Neutrophil (primary cell): Measurements from ENCODE around the gene FBXL20.

Source experiments
- H3K27ac ChIP-seq: fragments of 200-600 bp; sonication (generic); 2 replicates; pipeline ENCODE4 v1.5.1; 2016; ENCODE audit warnings: mild to moderate bottlenecking, moderate library complexity
- H3K27me3 ChIP-seq: fragments of 200-600 bp; sonication (generic); 2 replicates; pipeline ENCODE4 v1.6.0; 2016; ENCODE audit warnings: mild to moderate bottlenecking
- H3K36me3 ChIP-seq: fragments of 200-600 bp; sonication (generic); 2 replicates; pipeline ENCODE4 v1.5.1; 2017
- H3K4me1 ChIP-seq, 2 experiments: fragments of 200-600 bp in 1 of 2; sonication (generic) in 1 of 2; 1 replicate in 1 of 2; 2 replicates in 1 of 2; pipeline versions ENCODE4 v1.5.1 to v1.6.1; 2013 to 2016; ENCODE audit warnings: low read depth in 1 of 2, low read length in 1 of 2, mild to moderate bottlenecking in 1 of 2, moderate library complexity in 1 of 2; ENCODE audit not compliant: control insufficient read depth in 1 of 2, insufficient read depth in 1 of 2
- H3K4me3 ChIP-seq, 2 experiments: fragments of 200-600 bp in 1 of 2; sonication (generic) in 1 of 2; 1 replicate in 1 of 2; 2 replicates in 1 of 2; pipeline ENCODE4 v1.5.1; 2013 to 2016; ENCODE audit warnings: low read depth in 1 of 2, low read length in 1 of 2, mild to moderate bottlenecking in 1 of 2, moderate library complexity in 1 of 2
- H3K9me3 ChIP-seq: fragments of 200-600 bp; sonication (generic); 2 replicates; pipeline ENCODE4 v1.5.1; 2016
- CTCF ChIP-seq: fragments of 200-600 bp; sonication (generic); IDR thresholded peaks from 2 replicates; pipeline ENCODE4 v1.5.1; 2016; ENCODE audit warnings: antibody characterized with exemption

Gene FBXL20

GRCh38 chr17:39359994-39360393 is 41.4 kb downstream of the FBXL20 start:
- Histone ChIP-seq H3K9me3 (no peaks in the 10 kb centered on the region), H3K4me3 (peak overlapping the region in 1 of 2 experiments; percentile 22), H3K4me1 (peaks cover 58 to 59% of the 10 kb centered on the region in 2 experiments), H3K27ac (peak overlapping the region; percentile 90), H3K27me3 (no peaks in the 10 kb centered on the region), H3K36me3 (no peaks in the 10 kb centered on the region)
- TF ChIP-seq CTCF = no peak

DNA sequence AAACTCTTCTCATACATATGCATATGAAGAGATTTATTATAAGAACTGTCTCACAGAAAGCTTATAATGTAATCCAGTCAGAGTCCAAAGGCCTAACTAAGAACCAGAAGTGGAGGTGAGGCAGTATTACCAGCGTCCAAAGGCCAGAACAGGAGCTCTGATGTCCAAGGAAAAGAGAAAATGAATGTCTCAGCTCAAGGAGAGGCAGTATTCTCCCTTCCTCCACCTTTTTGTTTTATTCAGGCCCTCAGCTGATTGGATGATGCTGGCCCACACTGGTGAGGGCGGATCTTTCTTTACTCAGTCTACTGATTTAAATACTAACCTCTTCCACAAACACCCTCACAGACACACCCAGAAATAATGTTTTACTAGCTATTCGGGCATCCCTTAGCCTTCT is 43.4 kb downstream of the FBXL20 start:
- Histone ChIP-seq H3K4me1 (peaks cover 39 to 41% of the 10 kb centered on the region in 2 experiments), H3K27me3 (no peaks in the 10 kb centered on the region), H3K36me3 (no peaks in the 10 kb centered on the region), H3K4me3 (no peak overlapping the region), H3K9me3 (no peaks in the 10 kb centered on the region), H3K27ac (peak overlapping the region; percentile 90)
- no peak for TF ChIP-seq CTCF

GRCh38 chr17:39357488-39357887 is 43.9 kb downstream of the FBXL20 start:
- no peaks in the 10 kb centered on the region for H3K9me3 ChIP-seq
- H3K4me1 ChIP-seq = peaks cover 34 to 36% of the 10 kb centered on the region in 2 experiments
- peak overlapping the region; percentile 90 for H3K27ac ChIP-seq
- no peaks in the 10 kb centered on the region for H3K36me3 ChIP-seq
- TF ChIP-seq CTCF = no peak
- no peak overlapping the region for H3K4me3 ChIP-seq
- H3K27me3 ChIP-seq = no peaks in the 10 kb centered on the region

DNA sequence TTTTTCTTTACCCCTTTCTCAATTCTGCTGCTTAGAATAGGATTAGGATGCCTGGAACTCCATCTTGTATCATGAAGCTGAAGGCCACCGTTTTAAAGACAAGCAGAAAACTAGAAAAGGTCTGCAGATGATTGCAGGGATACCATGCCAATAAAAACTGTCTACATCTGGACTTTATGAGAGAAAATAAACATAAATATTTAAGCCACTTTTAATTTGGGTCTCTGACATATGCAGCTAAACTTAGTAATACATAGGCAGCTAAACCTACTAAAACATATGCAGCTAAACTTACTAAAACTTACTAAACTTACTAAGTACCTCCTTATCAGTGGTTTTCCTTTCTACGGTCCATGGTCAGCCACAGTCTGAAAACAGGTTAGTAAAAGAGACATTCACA is 48.4 kb downstream of the FBXL20 start:
- Histone ChIP-seq H3K9me3 (no peaks in the 10 kb centered on the region), H3K4me3 (no peak overlapping the region), H3K36me3 (no peaks in the 10 kb centered on the region), H3K4me1 (no peaks in the 10 kb centered on the region), H3K27me3 (no peaks in the 10 kb centered on the region), H3K27ac (no peak overlapping the region)
- TF ChIP-seq CTCF = no peak

DNA sequence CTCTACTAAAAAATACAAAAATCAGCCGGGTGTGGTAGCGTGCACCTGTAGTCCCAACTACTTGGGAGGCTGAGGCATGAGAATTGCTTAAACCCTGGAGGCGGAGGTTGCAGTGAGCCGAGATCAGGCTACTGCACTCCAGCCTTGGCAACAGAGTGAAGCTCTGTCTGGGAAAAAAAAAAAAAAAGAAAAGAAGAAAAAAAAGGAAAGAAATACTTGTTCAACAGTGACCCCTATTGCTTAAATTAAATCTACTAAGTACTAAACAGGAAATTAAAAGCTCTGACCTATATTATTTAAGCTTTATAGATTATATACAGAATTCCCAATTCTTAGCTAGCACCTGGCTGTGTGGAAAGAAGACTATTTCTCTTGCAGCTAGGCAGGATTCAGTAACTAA is 48.9 kb downstream of the FBXL20 start:
- no peaks in the 10 kb centered on the region for H3K4me1 ChIP-seq
- no peaks in the 10 kb centered on the region for H3K36me3 ChIP-seq
- H3K27ac ChIP-seq = no peak overlapping the region
- no peaks in the 10 kb centered on the region for H3K9me3 ChIP-seq
- H3K27me3 ChIP-seq = no peaks in the 10 kb centered on the region
- no peak for TF ChIP-seq CTCF
- H3K4me3 ChIP-seq = no peak overlapping the region

- Histone ChIP-seq H3K27ac (no peak overlapping the region), H3K36me3 (no peaks in the 10 kb centered on the region), H3K4me1 (no peaks in the 10 kb centered on the region), H3K9me3 (no peaks in the 10 kb centered on the region), H3K27me3 (no peaks in the 10 kb centered on the region), H3K4me3 (no peak overlapping the region)
- TF ChIP-seq CTCF = no peak
Observed at GRCh38 chr17:39351508-39351907, 49.9 kb downstream of the FBXL20 start.
